Gastrocnemius medialis (tissue), 4 donors: ENCODE results near the gene PKP1. TPM values are rescaled to one million over a fixed set of nuclear protein-coding genes. Genes with fewer than 3 reads are reported as not detected.

Experiments used
- ATAC-seq, 2 donors: fragments of 150-250 bp; one replicate each; pipeline ENCODE4 v1.9.1; 2016
- DNase-seq, 2 donors: peaks; one replicate each; pipeline ENCODE4 v3.0.0-alpha.2; 2019
- H3K27ac ChIP-seq, 4 donors: fragments of 200-600 bp; sonication (generic); 1 replicate in 1 of 4; 2 replicates in 3 of 4; pipeline ENCODE4 v1.5.1; 2016 to 2018; ENCODE audit warnings: mild to moderate bottlenecking in 2 of 4, moderate library complexity in 1 of 4
- H3K27me3 ChIP-seq, 3 donors: fragments of 200-600 bp; sonication (generic) in 2 of 3; 1 replicate in 1 of 3; 2 replicates in 2 of 3; pipeline versions ENCODE4 v1.5.1 to v1.6.0; 2016 to 2019; ENCODE audit warnings: mild to moderate bottlenecking in 1 of 3, moderate library complexity in 1 of 3
- H3K36me3 ChIP-seq, 2 donors: fragments of 200-600 bp; sonication (generic) in 1 of 2; one replicate each; pipeline ENCODE4 v1.5.1; 2017 to 2018
- H3K4me1 ChIP-seq, 2 donors: fragments of 200-600 bp; sonication (generic) in 1 of 2; one replicate each; pipeline ENCODE4 v1.5.1; 2016 to 2017; ENCODE audit warnings: mild to moderate bottlenecking in 2 of 2
- H3K4me3 ChIP-seq, 4 donors: fragments of 200-600 bp; sonication (generic) in 3 of 4; 1 replicate in 1 of 4; 2 replicates in 3 of 4; pipeline ENCODE4 v1.5.1; 2016 to 2019; ENCODE audit warnings: mild to moderate bottlenecking in 2 of 4
- H3K9me3 ChIP-seq, 3 donors: fragments of 200-600 bp; sonication (generic) in 2 of 3; 1 replicate in 1 of 3; 2 replicates in 2 of 3; pipeline ENCODE4 v1.5.1; 2016 to 2019
- POLR2A ChIP-seq, 2 donors: fragments of 450-650 bp; IDR thresholded peaks; one replicate each; pipeline ENCODE4 v1.6.1; 2017; ENCODE audit warnings: antibody characterized with exemption in 2 of 2, mild to moderate bottlenecking in 2 of 2, moderate library complexity in 2 of 2
- in situ Hi-C, 4 donors: fragments of 200-750 bp; cut with MboI; loops; one replicate each; pipeline versions ENCODE4 v1.15.0 to v1.8.0; 2017; ENCODE audit warnings: low sequenced_read_pairs in 4 of 4
- intact Hi-C: fragments of 100-400 bp; cut with DNase I; formaldehyde crosslinking; loops from one replicate; pipeline ENCODE4 v1.15.1; 2023; ENCODE audit warnings: low total_unique reads
- total RNA-seq, 4 donors: library from RNA; depleted of rRNA; stranded (reverse); fragments of >200 nt; gene quantifications; one replicate each; pipeline versions ENCODE4 v1.1.0 to v1.2.3, GENCODE V29; 2016
- TF ChIP-seq, protein P1 (sequence below), 5 experiments: fragments of 450-650 bp in 3 of 5; fragments of 200-600 bp in 2 of 5; sonication (generic) in 2 of 5; IDR thresholded peaks in 4 of 5; conservative IDR thresholded peaks in 1 of 5; 1 replicate in 4 of 5; 2 replicates in 1 of 5; pipeline ENCODE4 v1.5.1; 2016 to 2019; ENCODE audit warnings: antibody characterized with exemption in 5 of 5, mild to moderate bottlenecking in 3 of 5, moderate library complexity in 3 of 5

Gene PKP1
- total RNA-seq, 4 donors from 2014 or later, result 0.71 to 4.5 (median 1.2) TPM

DNA sequence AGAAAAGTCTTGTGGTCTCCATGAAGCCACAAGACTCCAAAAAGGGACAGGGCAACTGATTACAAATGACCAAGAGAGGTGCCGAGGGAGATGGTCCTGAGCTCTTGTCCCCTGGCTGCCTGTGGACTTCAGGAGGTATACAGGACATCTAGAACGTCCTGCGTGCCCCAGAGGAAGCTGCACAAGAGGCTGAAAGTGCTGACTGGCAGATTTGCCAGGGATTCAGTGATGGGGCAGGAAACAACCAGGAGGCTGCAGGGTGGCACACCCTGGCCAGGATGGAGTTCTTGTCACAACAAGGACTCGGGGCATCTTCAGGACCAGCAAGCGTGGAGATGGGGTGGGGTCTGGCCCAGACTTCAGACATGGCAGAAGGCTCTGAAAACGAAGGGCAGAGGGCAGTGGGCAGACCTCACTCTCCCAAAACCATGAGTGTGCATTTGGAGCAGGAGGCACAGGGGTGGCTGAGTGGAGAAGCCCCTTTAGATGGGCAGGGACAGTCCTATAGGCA, 13.4 kb upstream of the PKP1 start:
- H3K36me3 ChIP-seq, result no peaks in the 10 kb centered on the region
- H3K4me1 ChIP-seq, result no peaks in the 10 kb centered on the region
- peaks cover 0 to 10% (median 0%) of the 10 kb centered on the region in 3 donors for H3K27me3 ChIP-seq
- H3K4me3 ChIP-seq, result no peak overlapping the region
- intact Hi-C loops (no loop called here), in situ Hi-C loops (loop anchor here (10.0 to 25.0 kb wide), 2 partner anchors 85 to 92 kb away; no protein-coding TSS in a partner anchor)
- no peak for DNase-seq
- no peaks in the 10 kb centered on the region for H3K9me3 ChIP-seq
- TF ChIP-seq POLR2A (IDR thresholded peaks at IDR 0.05), result no peak
- TF ChIP-seq, protein P1, sequence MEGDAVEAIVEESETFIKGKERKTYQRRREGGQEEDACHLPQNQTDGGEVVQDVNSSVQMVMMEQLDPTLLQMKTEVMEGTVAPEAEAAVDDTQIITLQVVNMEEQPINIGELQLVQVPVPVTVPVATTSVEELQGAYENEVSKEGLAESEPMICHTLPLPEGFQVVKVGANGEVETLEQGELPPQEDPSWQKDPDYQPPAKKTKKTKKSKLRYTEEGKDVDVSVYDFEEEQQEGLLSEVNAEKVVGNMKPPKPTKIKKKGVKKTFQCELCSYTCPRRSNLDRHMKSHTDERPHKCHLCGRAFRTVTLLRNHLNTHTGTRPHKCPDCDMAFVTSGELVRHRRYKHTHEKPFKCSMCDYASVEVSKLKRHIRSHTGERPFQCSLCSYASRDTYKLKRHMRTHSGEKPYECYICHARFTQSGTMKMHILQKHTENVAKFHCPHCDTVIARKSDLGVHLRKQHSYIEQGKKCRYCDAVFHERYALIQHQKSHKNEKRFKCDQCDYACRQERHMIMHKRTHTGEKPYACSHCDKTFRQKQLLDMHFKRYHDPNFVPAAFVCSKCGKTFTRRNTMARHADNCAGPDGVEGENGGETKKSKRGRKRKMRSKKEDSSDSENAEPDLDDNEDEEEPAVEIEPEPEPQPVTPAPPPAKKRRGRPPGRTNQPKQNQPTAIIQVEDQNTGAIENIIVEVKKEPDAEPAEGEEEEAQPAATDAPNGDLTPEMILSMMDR (IDR thresholded peaks at IDR 0.05 in 4 of 5, conservative IDR thresholded peaks at IDR 0.05 in 1 of 5), result no peak
- no peak for ATAC-seq
- no peak overlapping the region for H3K27ac ChIP-seq

- no peaks in the 10 kb centered on the region for H3K9me3 ChIP-seq
- intact Hi-C loops (no loop called here), in situ Hi-C loops (loop anchor here in 1 of 4 donors (25.0 kb wide), 1 partner anchor 91 kb away; no protein-coding TSS in a partner anchor)
- TF ChIP-seq POLR2A (IDR thresholded peaks at IDR 0.05), result no peak
- TF ChIP-seq, protein P1 (IDR thresholded peaks at IDR 0.05 in 4 of 5, conservative IDR thresholded peaks at IDR 0.05 in 1 of 5), result no peak
- DNase-seq, result no peak
- no peak overlapping the region for H3K27ac ChIP-seq
- no peak overlapping the region for H3K4me3 ChIP-seq
- H3K36me3 ChIP-seq, result no peaks in the 10 kb centered on the region
- H3K27me3 ChIP-seq, result peaks cover 0 to 11% (median 0%) of the 10 kb centered on the region in 3 donors
- ATAC-seq, result no peak
- no peaks in the 10 kb centered on the region for H3K4me1 ChIP-seq
These were observed 12.5 kb upstream of the PKP1 start for GRCh38 chr1:201270616-201271390.

DNA sequence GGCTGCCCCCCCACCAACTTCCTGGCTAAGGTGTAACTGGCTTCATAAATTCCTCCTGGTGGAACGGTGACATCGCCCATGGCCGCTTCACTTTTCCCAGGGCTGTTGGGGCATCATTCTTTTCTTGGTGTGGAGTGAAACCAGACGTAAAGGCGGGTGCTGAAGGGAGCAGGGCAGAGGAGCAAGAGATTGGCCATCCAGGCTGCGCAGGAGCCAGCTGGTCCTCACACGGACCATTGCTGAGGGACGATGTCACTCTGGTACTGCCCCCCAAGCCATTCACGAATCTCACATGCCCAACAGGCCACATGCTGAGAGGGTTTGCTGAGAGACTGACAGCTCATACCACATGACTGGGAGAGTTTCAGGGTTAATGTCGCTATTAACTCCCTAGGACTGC, 10.5 kb upstream of the PKP1 start:
- H3K4me1 ChIP-seq, result no peaks in the 10 kb centered on the region
- ATAC-seq, result no peak
- TF ChIP-seq POLR2A (IDR thresholded peaks at IDR 0.05), result no peak
- TF ChIP-seq, protein P1 (IDR thresholded peaks at IDR 0.05 in 4 of 5, conservative IDR thresholded peaks at IDR 0.05 in 1 of 5), result no peak
- peaks cover 0 to 13% (median 0%) of the 10 kb centered on the region in 3 donors for H3K27me3 ChIP-seq
- in situ Hi-C loops, result loop anchor here in 1 of 4 donors (25.0 kb wide), 1 partner anchor 90 kb away; no protein-coding TSS in a partner anchor
- no peaks in the 10 kb centered on the region for H3K9me3 ChIP-seq
- no peaks in the 10 kb centered on the region for H3K36me3 ChIP-seq
- no peak overlapping the region for H3K4me3 ChIP-seq
- H3K27ac ChIP-seq, result no peak overlapping the region
- DNase-seq, result no peak
- intact Hi-C loops, result no loop called here

DNA sequence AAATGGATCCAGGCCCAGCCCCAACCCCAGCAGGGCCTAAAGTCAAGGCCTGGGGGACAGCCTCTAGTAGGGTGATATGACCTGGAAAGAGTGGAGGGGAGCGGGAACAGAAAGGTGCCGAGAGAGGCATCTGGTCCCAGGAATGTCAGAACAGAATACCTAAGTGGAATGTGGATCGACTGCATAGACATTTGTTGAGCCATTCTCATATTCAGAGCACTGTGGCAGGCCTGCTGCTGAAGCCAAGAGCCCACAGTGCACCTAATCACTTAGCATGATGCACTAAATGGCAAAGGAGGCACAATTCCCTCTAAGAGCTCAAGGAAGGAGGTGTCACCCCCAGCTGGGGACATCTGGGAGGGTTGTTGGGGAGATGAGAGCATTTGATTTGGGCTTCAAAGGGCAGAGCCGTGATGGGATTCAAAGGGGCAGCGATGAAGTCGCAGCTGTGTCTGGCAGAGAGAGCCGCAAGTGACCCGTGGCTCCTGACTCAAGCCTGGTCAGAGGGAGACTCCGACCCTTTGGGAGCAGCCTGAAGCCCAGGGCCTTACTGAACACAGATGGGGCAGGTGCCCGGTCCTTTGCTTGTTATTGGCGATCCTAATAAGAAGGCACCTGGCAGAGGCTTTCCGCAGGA, 8.6 kb upstream of the PKP1 start:
- intact Hi-C loops (no loop called here), in situ Hi-C loops (loop anchor here in 1 of 4 donors (25.0 kb wide), 1 partner anchor 88 kb away; no protein-coding TSS in a partner anchor)
- Histone ChIP-seq H3K4me3 (no peak overlapping the region), H3K27me3 (peaks cover 0 to 12% (median 0%) of the 10 kb centered on the region in 3 donors), H3K27ac (no peak overlapping the region), H3K4me1 (no peaks in the 10 kb centered on the region), H3K9me3 (no peaks in the 10 kb centered on the region), H3K36me3 (no peaks in the 10 kb centered on the region)
- TF ChIP-seq, protein P1 (IDR thresholded peaks at IDR 0.05 in 4 of 5, conservative IDR thresholded peaks at IDR 0.05 in 1 of 5), result no peak
- TF ChIP-seq POLR2A (IDR thresholded peaks at IDR 0.05), result no peak
- DNase-seq (no peak), ATAC-seq (peak in 1 of 2 donors; percentile 18)
